Measurements from ENCODE around the gene HTT.
A peak's percentile ranks its signal among the peaks of the same experiment; 100 is the strongest.

The HTT gene

GRCh38 chr4:3074078-3074845, at the start of gene HTT, which contains the start of gene HTT-AS:
Gene HTT, plus strand, starts transcription at chr4:3074681. Its CDS starts 145 bp downstream, at chr4:3074826.
Gene HTT-AS, minus strand, starts transcription at chr4:3074538.
- peak; percentile 90 to 98 for DNase-seq

- DNase-seq, result no peak
Observed at GRCh38 chr4:3025881-3026280, 48.6 kb upstream of the HTT start.

GRCh38 chr4:3026540-3026939, 47.9 kb upstream of the HTT start:
- DNase-seq, result no peak

GRCh38 chr4:3029464-3029863, 45.0 kb upstream of the HTT start:
- no peak for DNase-seq

- no peak for DNase-seq
Observed at GRCh38 chr4:3030566-3031356, 43.7 kb upstream of the HTT start.

GRCh38 chr4:3031357-3032082, 43.0 kb upstream of the HTT start:
- no peak for DNase-seq

GRCh38 chr4:3034231-3034630, 40.2 kb upstream of the HTT start:
- no peak for DNase-seq

GRCh38 chr4:3035249-3035648, 39.2 kb upstream of the HTT start:
- DNase-seq, result no peak

GRCh38 chr4:3035674-3036073, 38.8 kb upstream of the HTT start:
- no peak for DNase-seq

- no peak for DNase-seq
Observed at GRCh38 chr4:3036131-3036952, 38.1 kb upstream of the HTT start.

- DNase-seq, result peak in 1 of 2 donors; percentile 46
Observed at GRCh38 chr4:3037957-3038461, 36.5 kb upstream of the HTT start.

GRCh38 chr4:3039706-3040366, 34.6 kb upstream of the HTT start:
- no peak for DNase-seq

- DNase-seq, result no peak
Observed at GRCh38 chr4:3040452-3041191, 33.9 kb upstream of the HTT start.

- DNase-seq, result peak; percentile 27 to 77
Observed at GRCh38 chr4:3041192-3042142, 33.0 kb upstream of the HTT start.

GRCh38 chr4:3042226-3042625, 32.3 kb upstream of the HTT start:
- no peak for DNase-seq

GRCh38 chr4:3043282-3044020, 31.0 kb upstream of the HTT start:
- no peak for DNase-seq

GRCh38 chr4:3044870-3045819, 29.3 kb upstream of the HTT start:
- peak; percentile 12 to 55 for DNase-seq

- no peak for DNase-seq
Observed at GRCh38 chr4:3046162-3046561, 28.3 kb upstream of the HTT start.
